Measurements from ENCODE around the gene FOXK2.
A peak's percentile ranks its signal among the peaks of the same experiment; 100 is the strongest.
"Not testable (repeated sequence)": the region's sequence is repeated elsewhere in the genome, so short reads cannot be mapped to it uniquely, and the experiment has no call there.

Gene FOXK2

GRCh38 chr17:82495844-82496528 lies 23.5 kb upstream of the FOXK2 start:
- no peak for DNase-seq

- peak; percentile 69 to 88 (median 85) for DNase-seq
These were observed 22.8 kb upstream of the FOXK2 start for GRCh38 chr17:82496529-82497434.

GRCh38 chr17:82497483-82498405 lies 21.8 kb upstream of the FOXK2 start:
- DNase-seq: peak; percentile 22 to 60 (median 48)

- no peak for DNase-seq
These were observed 17.3 kb upstream of the FOXK2 start for GRCh38 chr17:82502207-82502606.

- no peak for DNase-seq
These were observed 16.3 kb upstream of the FOXK2 start for GRCh38 chr17:82503094-82503727.

- DNase-seq: no peak
These were observed 15.7 kb upstream of the FOXK2 start for GRCh38 chr17:82503728-82504308.

- DNase-seq: no peak
These were observed 14.2 kb upstream of the FOXK2 start for GRCh38 chr17:82505296-82505695.

GRCh38 chr17:82506402-82506801 lies 13.1 kb upstream of the FOXK2 start:
- not testable (repeated sequence) for DNase-seq

GRCh38 chr17:82507631-82508175 lies 11.8 kb upstream of the FOXK2 start:
- no peak for DNase-seq

GRCh38 chr17:82511642-82512041 lies 7.9 kb upstream of the FOXK2 start:
- DNase-seq: not testable (repeated sequence)

- not testable (repeated sequence) for DNase-seq
These were observed 5.7 kb upstream of the FOXK2 start for GRCh38 chr17:82513864-82514263.

GRCh38 chr17:82517230-82517865 lies 2.2 kb upstream of the FOXK2 start:
- DNase-seq: no peak

GRCh38 chr17:82519971-82520903 lies 705 bp downstream of the FOXK2 start:
- DNase-seq: peak in 4 of 6 experiments; percentile 36 to 58 (median 48)

- DNase-seq: no peak
These were observed 5.0 kb downstream of the FOXK2 start for GRCh38 chr17:82524540-82524939.

- DNase-seq: no peak
These were observed 6.2 kb downstream of the FOXK2 start for GRCh38 chr17:82525712-82526111.

GRCh38 chr17:82527898-82528297 lies 8.4 kb downstream of the FOXK2 start:
- no peak for DNase-seq

- no peak for DNase-seq
These were observed 9.1 kb downstream of the FOXK2 start for GRCh38 chr17:82528484-82529265.

GRCh38 chr17:82529914-82530300 lies 10.4 kb downstream of the FOXK2 start:
- DNase-seq: no peak

GRCh38 chr17:82531431-82531881 lies 11.9 kb downstream of the FOXK2 start:
- DNase-seq: no peak
